Glomerular endothelial cell (primary cell): Measurements from ENCODE around the gene THAP12. TPM values are rescaled to one million over a fixed set of nuclear protein-coding genes. Genes with fewer than 3 reads are reported as not detected.

ENCODE experiments used
- DNase-seq: peaks from one replicate; pipeline ENCODE4 v3.0.0-alpha.2; 2011; ENCODE audit warnings: low read depth, low spot score; ENCODE audit errors: extremely low read depth
- total RNA-seq: library from RNA; depleted of rRNA; stranded (reverse); fragments of >200 nt; gene quantifications from 2 replicates; pipeline ENCODE4 v1.2.3, GENCODE V29; 2015

The THAP12 gene
- total RNA-seq, 1 donor from 2014 or later, result 20.9 TPM

GRCh38 chr11:76380159-76380976 is 564 bp downstream of the THAP12 start:
- no peak for DNase-seq

DNA sequence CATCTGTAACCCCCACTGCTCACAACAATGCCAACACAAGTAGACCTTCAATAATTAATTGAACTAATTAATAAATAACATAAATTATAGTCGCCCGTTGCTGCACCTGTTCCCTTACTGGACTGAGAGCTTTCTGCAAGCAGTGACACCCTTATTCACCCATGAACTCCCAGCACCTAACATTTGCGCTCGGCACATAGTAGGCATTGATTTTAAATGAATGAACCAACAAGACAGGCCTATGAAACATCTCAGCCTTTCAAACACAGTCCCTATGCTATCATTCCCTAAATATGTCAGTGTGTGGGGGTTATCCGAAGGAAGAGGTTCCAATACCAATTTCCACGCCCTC is 1.1 kb downstream of the THAP12 start:
- DNase-seq, result no peak

GRCh38 chr11:76376746-76377558 is 4.0 kb downstream of the THAP12 start:
- no peak for DNase-seq

DNA sequence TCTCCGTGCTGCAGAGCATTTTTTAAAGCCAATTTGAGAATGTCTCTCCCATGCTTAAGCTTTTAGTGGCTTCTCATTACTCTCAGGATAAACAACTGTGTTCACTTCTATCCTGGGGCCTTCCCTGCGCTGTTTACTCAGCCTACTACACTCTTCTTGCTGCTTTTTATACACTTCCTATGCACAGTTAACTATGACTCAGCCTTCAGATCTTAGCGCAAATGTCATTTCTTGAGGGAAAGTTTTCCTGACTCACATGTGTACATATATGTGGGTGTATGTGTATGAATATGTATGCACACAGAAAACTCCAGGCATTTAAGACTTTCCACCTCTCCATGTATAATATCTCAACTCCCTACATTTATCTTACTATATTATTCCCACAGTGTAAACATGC is 9.8 kb downstream of the THAP12 start:
- DNase-seq, result peak; percentile 66

DNA sequence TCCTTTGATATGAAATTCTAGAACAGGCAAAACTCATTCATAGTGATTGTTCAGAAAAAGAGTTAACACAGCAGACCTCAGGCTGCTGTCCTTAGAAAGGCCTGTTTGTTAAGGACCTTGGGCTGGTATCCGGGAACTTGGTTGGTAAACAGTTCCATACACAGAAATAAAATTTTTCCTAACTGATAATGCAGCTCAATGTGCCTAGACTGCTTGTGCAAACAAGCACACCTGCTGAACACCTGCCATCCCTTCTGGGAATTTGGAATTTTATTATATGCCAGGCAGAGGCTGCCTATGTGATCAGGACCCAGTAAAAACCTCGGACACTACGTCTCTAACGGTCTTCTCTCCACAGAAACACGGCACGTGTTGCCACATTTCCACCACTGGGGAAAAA is 11.5 kb downstream of the THAP12 start:
- DNase-seq, result no peak

DNA sequence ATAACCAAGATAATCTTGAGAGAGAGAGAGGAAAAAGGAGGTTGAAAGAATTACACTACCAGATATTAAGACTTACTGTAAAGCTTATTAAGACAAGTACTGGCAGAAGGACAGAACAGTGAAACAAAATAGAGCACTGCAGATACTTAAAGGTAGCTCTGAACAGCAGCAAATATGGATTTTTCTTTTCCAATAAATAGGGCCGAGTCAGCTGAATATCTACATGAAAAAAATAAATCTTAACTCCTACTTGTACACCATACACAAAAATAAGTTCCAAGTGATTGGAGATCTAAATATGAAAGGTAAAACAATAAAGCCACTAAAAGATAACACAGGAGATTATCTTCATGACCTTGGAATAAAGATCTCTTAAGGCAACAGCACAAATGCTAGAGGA is 12.4 kb downstream of the THAP12 start:
- DNase-seq, result no peak

GRCh38 chr11:76365038-76365679 is 15.8 kb downstream of the THAP12 start:
- no peak for DNase-seq

- DNase-seq, result no peak
Observed at GRCh38 chr11:76362716-76363115, 18.2 kb downstream of the THAP12 start.

DNA sequence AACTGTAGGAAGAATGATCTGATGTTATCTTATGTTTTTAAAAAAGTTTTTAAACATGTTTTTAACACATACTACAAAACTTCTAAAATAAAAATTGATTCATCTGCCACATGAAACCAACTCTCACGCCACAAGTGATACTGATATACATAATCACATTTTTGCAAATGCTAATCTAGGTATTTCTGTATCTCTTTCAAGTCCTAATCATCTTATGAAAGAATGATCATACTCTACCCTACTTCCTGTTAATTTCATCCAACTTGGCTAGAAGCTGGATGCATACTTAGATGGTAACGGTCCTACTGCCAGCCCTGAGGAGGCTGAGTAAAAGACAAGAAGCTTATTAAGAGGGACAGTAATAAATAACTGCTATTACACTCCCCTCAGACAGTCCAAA is 19.2 kb downstream of the THAP12 start:
- DNase-seq, result no peak

DNA sequence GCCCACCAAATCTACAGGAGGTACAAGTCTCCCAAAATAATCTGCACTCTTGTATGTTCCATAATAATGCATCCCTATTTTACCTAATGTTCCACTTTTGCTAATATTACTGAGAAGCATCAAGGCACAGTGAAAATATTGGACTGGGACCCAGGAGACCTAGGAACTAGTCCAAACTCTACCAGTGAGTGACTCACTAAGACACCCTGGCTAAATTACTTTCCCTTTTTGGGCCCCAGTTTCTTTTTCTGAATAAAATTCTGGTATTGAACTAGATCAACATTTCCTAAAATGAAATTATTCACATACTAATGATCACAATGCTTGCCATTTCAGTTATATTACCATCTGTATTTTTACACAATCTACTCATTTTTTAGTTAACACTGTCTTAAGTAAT is 19.6 kb downstream of the THAP12 start:
- no peak for DNase-seq

DNA sequence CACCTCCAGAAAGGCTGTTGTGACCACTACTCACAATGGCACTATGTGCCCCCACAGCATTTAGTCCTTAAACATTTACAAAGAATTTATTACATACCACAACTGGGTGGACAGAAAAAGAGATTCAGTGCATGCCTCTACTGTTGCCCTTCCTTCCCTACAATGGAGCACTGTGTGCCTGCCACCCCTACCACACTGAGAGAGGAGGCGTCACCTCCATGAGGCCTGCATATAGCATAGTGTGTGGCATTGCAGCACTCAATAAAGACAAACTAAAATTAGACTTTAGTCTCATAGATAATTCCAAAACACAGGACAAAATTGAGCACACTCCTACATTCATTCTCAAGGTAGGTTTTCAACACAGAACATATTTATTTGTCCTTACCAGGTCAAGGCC is 25.8 kb downstream of the THAP12 start:
- no peak for DNase-seq

GRCh38 chr11:76348348-76348747 is 32.6 kb downstream of the THAP12 start:
- no peak for DNase-seq

DNA sequence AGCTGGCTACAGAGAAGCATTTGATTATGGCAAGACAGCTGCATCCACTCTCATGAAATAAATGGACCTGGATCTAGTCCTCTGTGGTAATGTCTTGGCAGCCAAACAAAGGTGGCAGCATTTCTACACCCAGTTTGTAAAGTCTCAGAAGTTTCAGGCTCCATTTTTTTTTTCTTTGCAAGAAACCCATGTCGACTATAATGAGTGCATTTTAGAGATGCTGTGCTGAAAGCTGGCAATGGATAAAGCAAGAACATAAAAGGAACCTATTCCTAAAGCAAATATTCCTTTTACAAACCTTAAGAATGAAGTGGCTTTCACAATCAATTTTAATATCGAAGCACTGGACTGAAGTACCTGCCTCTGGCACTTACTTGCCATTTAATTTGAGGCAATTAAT is 33.5 kb downstream of the THAP12 start:
- no peak for DNase-seq

DNA sequence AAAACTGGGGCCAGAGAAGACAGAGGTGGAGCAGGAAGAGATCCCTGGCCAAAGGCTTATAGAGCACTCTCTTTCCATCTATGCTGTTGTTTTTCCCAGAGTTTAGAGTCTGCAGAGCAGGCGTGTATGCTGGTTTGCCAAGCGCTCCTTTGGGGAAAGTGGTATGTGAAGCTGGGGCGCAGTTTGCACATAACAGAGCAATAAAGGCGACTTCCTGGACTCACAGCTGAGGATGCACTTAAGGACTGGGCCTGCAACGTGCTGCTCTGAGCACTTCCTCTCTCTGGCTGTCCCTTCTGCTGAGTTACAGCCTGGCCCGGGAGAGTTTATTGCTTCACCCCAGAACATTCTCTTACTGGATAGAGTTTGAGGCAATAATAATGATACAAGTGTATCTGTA is 41.7 kb downstream of the THAP12 start:
- DNase-seq, result no peak

- DNase-seq, result no peak
Observed at GRCh38 chr11:76337923-76338322, 43.0 kb downstream of the THAP12 start.

- no peak for DNase-seq
Observed at GRCh38 chr11:76337469-76337868, 43.5 kb downstream of the THAP12 start.

GRCh38 chr11:76336597-76336996 is 44.3 kb downstream of the THAP12 start:
- DNase-seq, result no peak

- no peak for DNase-seq
Observed at GRCh38 chr11:76335842-76336241, 45.1 kb downstream of the THAP12 start.

DNA sequence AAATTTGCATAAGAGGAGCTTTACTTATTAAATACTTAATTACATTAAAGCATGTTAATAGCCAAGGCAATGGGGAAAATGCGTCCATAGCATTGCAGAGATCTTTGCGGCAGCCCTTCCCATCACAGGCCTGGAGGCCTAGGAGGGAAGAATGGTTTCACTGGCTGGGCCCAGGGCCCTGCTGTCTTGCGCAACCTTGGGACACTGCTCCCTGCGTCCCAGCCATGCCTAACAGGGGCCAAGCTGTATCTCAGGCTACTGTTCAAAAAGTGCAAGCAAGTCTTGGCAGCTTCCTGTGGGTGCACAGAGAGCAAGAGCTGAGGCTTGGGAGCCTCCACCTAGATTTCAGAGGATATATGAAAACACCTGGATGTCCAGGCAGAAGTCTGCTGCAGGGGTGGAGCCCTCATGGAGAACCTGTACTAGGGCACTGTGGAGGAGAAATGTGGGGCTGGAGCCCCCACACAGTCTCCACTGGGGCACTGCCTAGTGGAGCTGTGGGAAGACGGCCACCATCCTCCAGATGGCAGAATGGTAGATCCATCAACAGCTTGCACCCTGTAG is 46.0 kb downstream of the THAP12 start:
- DNase-seq, result no peak

DNA sequence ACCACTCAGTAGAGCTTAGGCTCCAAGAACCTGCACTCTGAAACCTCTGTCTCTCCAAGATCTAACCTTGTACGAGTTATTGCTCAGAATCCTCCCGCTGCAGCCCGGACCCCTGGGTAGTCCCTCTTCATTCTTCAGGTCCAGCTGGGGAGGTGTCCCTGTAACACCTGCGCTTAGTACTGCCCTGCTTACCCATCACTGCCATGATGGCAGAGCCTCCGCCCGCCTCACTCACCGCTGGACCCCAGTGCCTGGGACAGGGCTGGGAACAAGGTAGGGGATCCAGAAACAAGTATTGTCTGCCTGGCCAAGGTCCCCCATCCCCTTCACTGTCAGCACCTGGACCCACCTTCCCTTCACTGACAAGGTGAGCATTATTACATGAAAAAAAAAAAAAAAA is 50.3 kb downstream of the THAP12 start:
- no peak for DNase-seq

GRCh38 chr11:76329983-76330382 is 50.9 kb downstream of the THAP12 start:
- DNase-seq, result no peak
